NCI-H128 (cell line): ENCODE measurements around the gene PAPPA.

Experiments used
- DNase-seq: peaks from one replicate; lab custom pipeline; 2025; ENCODE audit not compliant: unreplicated experiment; lab: John Stamatoyannopoulos, UW

Gene PAPPA

DNA sequence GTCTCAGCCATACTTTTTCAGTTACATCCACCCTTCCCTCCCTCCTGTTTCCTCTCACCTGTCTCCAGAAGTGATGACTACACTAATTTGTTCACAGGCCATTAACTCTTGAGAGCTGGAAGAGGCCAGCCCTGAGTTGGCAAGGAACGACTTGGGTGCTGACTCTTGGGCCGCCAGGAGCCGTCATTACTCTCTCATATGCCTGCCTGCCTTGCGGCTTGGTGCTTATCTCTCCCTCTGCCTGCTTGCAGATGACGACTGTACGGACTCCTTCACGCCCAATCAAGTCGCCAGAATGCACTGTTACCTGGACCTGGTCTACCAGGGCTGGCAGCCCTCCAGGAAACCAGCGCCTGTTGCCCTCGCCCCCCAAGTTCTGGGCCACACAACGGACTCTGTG is 66.1 kb downstream of the PAPPA start:
- no peak for DNase-seq

DNA sequence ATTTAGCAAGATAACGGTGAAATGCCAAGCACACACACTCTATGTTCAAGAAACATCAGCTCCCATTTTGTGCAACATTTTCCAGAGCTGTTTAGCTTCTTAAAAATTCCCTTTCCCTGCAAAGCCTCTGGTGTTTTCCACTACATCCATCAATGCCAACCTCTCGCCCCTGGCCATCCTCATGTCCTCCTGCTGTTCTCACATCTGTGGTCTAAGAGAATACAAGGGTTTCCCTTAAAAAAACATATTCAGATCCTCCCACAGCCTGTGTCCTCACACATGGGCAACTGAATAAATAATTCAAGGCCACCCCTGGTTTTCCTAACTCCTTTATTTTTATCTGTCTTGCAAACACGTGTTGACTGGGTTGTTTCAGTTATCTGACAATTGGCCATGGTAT is 70.3 kb downstream of the PAPPA start:
- no peak for DNase-seq

DNA sequence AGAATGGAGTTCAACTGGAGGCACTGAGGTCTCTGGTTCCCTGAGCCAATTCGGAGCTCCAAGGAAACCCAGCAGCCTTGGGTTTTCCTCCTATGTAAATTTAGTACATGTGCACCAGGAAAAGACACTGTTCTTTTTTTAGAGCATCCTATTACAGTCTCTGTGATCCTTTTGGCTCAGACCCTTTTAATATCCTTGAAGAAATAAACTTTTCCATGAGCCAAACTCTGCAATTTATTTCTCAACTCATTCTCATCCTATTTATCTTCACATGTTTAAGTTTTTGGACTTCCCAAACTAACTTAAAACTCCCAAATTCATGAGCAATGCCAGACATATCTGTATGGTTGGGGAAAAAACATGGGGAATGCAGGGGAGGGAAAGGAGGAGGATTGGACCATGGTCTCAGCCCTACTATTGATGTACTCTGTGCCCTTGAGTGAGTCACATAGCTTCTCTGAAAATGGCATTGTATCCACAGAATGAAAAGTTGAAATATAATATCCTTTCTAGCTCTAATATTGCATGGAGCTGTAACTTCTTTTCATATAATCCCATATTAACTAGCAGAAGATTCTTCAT is 76.6 kb downstream of the PAPPA start:
- DNase-seq = no peak

DNA sequence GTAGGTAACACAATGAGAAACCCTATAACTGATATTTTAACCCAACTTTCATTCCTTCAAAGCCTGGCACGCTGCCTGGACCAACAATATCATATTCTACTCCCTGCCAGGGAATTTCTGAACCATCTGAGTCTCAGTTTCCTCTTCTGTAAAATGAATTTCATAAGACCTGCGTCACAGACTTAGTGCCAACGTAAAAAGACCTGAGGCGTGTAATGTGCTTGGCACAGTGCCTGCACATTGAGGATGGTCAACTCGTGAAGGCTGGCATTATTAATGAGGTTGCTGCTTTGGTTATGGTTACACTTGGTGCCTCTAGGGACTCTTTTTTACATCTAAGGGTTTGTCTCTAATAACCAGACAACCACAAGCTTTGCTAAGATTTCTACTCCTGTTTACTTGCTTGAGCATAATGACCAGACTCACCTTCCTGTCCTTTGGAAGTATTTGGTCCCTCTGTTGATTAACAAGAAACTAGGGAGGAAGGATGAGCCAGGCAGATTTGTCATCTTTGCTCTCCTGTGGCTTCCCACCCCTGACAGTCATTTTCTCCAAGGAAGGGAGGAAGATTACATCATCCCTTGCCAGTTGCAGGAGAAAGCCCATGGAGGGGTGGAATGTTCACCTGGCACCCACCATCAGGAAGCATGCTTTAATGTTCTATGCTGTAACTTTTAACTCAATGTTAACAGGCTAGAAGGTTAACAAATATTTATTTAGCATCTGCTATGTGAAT is 79.0 kb downstream of the PAPPA start:
- DNase-seq = no peak

DNA sequence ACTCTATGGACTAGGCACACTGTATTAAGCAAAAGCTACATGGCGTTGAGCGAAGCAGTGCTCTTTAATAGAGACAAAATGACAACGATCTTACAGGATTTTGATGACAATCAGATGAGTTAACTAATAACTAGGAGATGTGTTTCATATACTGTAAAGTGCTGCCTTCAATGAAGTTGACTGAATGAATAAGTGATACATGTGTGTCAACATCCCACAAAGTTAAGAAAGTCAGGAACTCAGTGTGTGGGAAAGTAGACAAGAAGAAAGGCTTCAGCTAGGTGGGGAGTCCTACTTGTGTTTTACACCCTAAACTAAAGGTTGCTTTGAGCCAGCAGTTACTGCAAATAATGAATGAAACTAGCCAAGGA is 79.6 kb downstream of the PAPPA start:
- DNase-seq = no peak

DNA sequence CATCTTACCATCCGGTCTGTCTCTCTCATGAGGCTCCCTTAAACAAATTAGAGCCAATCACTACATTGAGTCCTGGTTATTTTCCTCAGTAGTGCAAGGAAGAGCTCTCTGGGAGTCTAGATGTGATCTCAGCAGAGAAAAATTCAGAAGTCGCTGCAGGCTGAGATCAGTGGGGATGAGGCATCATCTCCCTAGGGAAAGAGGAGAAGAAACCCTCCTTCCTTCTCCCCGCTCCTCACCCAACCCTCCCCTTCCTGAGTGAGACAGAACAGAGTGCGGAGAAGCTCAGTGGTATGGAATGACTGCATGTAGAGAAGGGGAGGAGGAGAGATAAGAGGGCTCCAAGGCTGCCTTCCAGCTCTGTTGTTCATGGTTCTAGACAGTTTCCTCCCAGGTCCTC is 80.5 kb downstream of the PAPPA start:
- no peak for DNase-seq

DNA sequence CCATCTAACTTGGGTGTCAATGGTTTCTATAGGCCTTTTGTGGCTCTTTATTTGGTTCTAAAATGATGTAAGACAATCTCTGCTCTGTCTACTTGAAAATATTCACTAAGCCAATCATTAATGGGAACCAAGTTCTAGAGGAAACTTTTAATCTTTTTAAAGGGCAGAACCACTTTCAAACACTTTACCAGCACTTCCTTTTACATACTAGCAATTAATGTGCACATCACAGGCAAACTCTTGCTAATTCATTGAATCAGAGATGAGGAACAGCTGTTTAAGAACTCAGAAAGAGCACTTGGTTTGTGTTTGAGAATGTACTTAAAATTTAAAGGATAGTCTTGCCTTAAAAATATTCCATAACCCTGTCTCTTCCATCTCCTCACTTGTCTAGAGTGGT is 83.4 kb downstream of the PAPPA start:
- DNase-seq = no peak

GRCh38 chr9:116237456-116237855 is 83.9 kb downstream of the PAPPA start:
- DNase-seq = no peak

GRCh38 chr9:116238225-116238624 is 84.6 kb downstream of the PAPPA start:
- no peak for DNase-seq

DNA sequence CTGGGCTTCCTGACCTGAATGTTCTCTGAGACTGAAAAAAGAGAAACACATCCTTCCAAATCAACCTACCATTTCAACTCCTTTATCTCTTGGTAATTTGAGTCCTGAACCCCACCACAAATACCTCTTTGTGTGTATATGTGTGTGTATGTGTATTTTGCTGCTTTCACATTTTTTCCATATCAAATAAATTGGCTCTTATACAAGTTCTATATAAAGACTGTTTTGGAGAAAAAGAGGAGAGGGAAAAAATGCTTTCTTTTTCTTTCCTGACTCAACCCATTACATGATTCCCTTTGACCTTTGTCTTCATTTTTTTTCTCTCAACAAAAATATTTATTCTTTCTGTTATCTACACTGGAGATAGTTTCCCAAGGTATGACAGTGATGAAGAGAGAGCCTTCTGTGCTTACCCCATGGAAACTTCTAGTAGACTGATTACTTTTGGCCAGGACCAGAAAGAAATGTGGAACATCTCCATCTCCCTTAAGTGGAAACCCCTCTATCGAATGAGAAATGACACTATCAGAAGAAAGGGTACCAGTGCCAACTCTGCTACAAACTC is 85.3 kb downstream of the PAPPA start:
- no peak for DNase-seq

DNA sequence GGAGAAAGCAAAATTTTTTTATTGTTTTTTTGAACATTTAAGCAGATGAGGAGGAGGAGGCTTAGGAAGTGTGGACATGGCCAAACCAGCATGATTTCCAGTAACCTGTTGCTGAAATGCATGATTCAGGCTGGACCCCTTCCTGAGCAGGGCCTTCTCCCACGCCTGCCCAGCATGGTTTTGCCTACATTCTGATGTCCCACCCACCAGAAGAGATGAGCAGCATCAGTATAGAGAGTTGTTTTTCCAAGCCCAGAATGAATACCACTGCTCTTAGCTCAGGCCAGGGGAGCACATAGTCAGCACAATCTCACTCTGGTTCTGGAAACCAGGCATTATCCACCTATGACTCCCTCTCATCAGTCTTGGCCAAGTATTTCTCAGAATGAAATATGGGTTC is 90.1 kb downstream of the PAPPA start:
- no peak for DNase-seq

DNA sequence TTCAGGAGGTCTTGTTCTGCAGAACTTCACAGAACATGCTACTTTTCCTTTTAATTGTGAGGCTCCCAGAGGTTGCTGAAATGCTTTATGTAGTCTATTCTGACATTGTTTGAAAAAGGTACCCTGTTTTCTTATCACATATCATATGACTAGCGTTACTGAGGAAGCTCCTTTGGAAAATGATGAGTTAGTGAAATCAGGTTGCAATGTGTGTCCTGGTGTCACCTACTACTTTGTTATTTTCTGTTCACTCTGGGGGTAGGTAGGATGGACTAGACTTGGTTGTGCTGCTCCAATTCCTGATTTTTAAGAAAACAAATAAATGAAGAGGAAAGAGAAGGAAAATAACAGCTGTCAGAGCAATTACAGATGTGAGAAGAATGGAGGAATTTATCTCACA is 93.7 kb downstream of the PAPPA start:
- DNase-seq = no peak

- no peak for DNase-seq
Observed at GRCh38 chr9:116247791-116248374, 94.3 kb downstream of the PAPPA start.

DNA sequence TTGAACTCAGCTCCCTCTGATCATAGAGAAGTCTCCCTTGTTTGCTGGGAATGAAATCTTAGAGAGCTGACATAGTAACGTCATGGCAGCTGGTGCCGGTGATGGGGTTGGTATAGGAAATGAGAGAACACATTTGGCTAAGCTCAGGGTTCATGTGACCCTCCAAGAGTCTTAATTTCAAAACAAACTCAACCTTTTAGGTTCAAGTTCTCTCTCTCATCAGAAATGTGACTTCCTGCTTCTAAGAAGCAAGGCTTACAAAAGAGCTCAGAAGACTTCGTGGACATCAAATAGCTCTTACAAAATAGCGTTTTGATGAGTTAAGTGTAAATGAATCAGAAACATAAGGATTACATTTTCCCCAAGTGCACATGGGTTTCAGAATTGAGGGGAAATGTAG is 97.3 kb downstream of the PAPPA start:
- no peak for DNase-seq

- DNase-seq = no peak
Observed at GRCh38 chr9:116251366-116251765, 97.8 kb downstream of the PAPPA start.

DNA sequence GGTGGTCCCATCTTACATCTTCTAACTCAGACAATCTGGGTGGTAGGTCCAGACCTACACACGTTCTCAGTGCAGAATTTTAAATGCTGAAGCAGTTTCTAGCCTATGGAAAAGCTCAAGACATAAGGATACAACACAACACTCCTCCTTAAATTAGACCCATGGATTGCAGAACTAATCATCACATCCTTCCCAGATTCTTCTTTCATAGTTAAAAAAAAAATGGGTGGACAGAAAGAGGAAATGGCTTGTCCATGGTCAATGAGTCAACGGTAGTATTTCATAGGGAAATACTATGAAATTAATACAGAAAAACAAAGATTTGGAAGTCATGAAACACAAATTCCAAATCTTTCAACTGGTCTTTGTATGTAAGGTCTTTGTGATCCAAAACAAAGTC is 106.9 kb downstream of the PAPPA start:
- no peak for DNase-seq

DNA sequence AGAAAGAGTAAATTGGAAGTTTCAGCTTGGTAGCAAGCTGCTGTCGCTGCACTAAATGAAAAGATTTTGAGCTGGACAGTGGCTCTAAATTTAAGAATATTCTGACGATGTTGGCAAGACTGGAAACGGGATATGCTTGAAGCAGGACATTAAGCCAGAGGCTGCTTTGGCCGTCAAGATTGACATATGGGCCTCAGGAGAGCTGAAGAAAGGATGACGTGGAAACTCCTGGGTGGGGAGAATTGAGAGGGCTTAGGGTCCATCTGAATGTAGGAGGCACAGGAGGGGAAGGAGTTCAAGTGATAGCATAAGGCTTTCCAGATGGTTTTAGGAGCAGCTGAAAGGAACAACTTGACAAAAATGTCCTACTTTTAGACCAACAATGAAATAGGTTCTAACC is 108.9 kb downstream of the PAPPA start:
- no peak for DNase-seq

GRCh38 chr9:116264361-116264760 is 110.8 kb downstream of the PAPPA start:
- no peak for DNase-seq

DNA sequence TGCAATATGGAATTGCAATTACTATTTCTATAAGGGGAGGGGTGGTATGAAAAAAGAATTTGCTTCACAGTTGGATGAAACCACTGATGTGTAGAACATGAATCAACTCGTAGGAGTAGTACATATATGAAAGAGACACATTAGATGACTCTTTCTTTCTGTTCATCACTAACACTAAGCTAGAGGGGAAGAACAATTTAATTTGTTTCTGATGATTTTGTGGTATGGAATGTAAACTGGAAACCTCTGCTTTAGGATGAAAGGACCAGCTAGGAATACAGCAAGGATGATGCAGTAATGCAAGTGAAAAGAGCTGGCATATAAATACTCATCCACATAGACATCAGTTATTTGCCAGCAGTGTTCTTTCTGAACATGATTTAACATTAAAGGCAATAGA is 113.4 kb downstream of the PAPPA start:
- no peak for DNase-seq

- no peak for DNase-seq
Observed at GRCh38 chr9:116269250-116269649, 115.7 kb downstream of the PAPPA start.

- no peak for DNase-seq
Observed at GRCh38 chr9:116270546-116270945, 117.0 kb downstream of the PAPPA start.

DNA sequence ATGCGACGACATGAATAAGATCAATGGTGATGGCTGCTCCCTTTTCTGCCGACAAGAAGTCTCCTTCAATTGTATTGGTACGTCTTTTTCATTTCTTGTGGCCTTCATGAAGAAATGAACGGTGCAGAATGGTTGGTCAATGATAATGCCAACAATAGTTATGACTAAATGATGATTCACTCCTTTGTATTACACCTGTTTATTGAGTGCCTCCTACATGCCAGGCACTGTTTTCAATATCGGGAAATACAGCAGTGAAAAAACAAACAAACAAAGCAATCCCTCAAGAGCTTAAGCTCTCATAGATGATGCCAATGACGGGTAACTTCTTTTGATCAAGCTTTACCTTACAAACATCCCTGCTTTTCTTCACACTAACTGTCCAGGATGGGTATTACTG is 117.7 kb downstream of the PAPPA start:
- DNase-seq = no peak
